GM12891 (cell line): ENCODE data around the gene HRK.

ENCODE experiments used
- POLR2A ChIP-seq: IDR thresholded peaks from 2 replicates; pipeline ENCODE4 v1.6.1; 2011; ENCODE audit warnings: low read depth, low read length, control low read depth
- POLR2AphosphoS5 ChIP-seq: IDR thresholded peaks from 2 replicates; pipeline ENCODE4 v1.6.1; 2011; ENCODE audit warnings: low read depth, low read length, control low read depth
- SPI1 ChIP-seq: IDR thresholded peaks from 2 replicates; pipeline ENCODE4 v1.6.1; 2011; ENCODE audit warnings: low read depth, low read length, control low read depth

- TF ChIP-seq SPI1: no peak
- TF ChIP-seq POLR2A: no peak
- TF ChIP-seq POLR2AphosphoS5: no peak
Observed at GRCh38 chr12:116833474-116833873, 47.8 kb downstream of the HRK start.
